GM18867 (cell line): ENCODE measurements around the gene COL23A1.
"Not testable (repeated sequence)": the region's sequence is repeated elsewhere in the genome, so short reads cannot be mapped to it uniquely, and the experiment has no call there.

Source experiments
- ATAC-seq: cut with Tn5 transposase; IDR thresholded peaks from one replicate; pipeline ENCODE4 v1.9.1; 2021; ENCODE audit warnings: mild to moderate bottlenecking, moderate library complexity; ENCODE audit not compliant: unreplicated experiment

Gene COL23A1

DNA sequence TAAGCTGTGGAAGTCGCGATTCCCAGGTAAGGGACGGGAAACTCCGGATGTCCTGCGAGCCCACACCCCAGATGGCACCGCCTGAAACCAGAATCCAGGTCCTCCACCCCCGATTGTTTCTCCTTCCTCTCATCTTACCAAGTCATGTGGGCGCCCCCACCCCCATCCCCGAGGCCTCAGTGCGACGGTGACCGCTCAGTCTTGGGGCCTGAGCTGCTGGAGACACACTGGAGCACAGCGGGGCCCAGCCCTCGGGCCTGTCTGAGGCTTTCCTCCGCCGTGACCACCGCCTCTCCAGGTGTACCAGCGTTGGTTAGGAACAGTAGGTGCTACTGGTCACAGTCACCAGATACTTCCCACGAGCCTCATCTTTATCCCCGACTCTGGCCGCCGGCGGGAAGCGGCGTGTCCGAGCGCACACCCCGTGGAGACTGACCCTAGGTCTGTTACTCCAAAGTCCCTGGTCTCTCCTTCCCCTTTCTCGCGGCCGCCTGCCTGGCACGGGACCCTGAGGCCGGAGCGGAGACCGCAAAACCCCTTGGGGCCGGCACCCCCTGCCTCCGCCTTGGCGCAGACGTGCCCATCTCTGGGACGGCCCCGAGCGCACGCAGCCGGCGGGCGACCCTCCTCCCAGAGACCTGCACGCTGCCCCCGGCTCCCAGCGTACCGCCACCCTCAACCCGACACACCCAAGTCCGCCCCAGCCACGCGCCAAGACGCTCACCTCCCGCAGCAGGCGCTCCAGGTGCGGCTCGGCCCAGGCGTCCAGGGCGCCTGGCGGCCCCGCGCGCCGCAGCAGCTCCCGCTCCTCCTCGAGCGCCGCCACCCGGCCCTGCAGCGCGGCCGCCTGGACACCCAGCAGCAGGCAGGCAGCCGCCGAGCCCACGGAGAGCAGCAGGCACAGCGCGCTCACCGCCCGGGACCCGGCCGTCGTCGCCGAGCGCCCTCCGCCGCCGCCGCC is 733 bp downstream of the COL23A1 start:
- no peak for ATAC-seq

- no peak for ATAC-seq
Measured at GRCh38 chr5:178588769-178589168, 1.4 kb downstream of the COL23A1 start.

DNA sequence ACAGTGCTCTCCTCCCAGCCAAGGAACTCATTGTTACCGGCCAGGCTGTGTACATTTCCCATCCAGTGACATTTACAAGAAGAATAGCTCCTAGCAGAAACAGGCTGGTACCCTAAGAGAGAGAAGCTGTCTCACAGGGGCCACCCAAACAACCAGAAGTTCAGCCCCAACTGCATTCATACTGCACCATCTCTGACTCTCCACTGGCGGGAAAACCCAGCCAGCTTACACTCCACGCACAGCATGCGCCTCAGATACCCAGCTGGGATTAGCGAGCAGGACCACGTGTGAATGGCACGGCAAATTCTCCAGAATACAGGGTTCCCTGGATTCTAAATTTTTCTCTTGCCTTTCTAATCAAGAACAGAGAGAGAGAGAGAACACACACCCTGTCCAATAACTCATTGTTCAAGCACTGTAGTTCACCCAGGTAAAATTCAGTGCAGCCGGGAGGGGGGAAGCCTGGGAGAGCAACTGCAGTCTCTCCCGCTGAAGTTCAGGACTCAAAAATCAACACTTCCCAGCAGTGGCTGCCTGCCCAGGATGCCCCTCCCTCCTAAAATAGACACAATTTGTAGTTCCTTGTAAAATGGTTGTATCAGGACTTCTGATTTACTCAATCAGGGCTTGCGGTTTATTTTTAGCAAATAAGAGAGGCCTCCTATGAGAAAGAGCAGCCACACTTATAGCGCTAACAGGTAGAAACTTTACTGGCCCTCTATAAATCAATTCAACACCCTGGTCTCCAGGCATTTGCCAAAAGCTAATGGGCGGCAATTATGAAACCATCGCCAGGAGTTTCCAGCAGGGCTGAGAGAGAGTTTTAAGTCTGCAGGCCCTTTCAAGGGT is 2.2 kb downstream of the COL23A1 start:
- ATAC-seq: no peak

DNA sequence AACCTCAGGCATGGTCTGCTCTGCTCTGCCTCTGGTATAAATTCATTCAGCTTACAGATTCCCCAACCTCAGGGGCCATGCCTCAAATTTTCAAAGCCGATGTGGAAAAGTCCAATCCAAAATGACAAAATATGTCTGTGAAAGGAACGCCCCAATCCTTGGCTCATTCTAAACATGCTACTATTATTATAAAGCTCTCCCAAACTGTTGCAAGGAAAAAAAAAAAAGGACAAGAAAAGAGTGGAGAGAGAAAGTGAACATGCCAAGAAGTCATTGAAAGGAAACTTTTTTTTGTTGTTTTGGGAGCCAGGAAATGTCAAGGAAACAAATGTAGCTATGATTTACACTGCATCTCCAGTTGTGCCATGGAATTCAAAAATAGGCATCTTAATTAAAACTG is 3.8 kb downstream of the COL23A1 start:
- no peak for ATAC-seq

DNA sequence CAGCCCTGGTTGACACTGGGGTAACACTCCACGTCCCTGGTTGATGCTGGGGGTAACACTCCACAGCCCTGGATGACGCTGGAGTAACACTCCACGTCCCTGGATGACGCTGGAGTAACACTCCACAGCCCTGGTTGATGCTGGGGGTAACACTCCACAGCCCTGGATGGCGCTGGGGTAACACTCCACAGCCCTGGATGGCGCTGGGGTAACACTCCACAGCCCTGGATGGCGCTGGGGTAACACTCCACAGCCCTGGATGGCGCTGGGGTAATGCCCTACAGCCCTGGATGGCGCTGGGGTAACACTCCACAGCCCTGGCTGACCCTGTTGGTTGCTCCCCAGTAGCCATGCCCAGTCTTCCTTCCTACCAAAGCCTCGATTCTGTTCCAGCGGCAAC is 4.8 kb downstream of the COL23A1 start:
- ATAC-seq: not testable (repeated sequence)

DNA sequence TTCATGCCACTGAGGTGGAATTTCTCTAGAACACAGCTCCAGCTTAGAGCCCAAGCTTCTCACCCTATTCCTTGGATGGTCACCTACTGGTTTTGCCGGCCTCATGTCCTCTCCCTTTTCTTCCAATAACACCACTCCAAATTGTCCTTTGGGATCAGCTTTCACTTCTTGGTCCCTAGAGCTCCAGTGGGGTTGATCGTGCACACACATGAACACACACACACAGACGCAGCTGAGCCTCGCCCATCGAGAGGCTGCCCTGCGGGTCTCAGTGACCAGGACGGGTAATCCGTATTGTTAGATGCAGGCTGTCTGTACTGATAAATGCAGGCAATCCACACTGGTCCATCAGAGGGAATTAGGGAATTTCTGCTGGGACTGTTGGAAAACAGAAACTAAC is 6.9 kb downstream of the COL23A1 start:
- ATAC-seq: no peak

- ATAC-seq: no peak
Measured at GRCh38 chr5:178582291-178582690, 7.9 kb downstream of the COL23A1 start.

GRCh38 chr5:178581621-178582020 is 8.6 kb downstream of the COL23A1 start:
- no peak for ATAC-seq

DNA sequence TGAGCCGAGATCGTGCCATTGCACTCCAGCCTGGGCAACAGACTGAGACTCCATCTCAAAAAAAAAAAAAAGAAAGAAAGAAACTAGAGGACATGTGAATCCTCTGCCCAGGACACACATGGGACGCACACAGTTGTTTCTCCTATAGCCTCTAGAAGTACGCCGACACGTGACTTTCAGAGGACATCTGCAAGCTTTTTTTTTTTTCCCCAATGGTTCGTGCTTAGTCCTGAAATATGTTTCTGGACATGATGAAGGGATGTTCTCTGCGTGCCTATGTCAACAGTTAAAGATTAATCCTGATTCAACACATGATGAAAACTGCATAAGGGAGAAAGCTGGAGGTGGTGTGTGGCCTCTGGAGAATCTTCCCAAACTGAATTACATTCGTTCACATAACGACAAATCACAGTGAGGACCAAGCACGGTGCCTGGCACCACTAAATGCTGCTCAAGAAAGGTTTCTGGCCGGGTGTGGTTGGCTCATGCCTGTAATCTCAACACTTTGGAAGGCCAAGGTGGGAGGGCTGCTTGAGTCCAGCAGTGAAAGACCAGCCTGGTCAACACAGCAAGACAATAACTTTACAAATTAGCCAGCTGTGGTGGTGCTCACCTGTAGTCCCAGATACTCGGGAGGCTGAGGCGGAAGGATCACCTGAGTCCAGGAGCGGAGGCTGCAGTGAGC is 9.8 kb downstream of the COL23A1 start:
- no peak for ATAC-seq

DNA sequence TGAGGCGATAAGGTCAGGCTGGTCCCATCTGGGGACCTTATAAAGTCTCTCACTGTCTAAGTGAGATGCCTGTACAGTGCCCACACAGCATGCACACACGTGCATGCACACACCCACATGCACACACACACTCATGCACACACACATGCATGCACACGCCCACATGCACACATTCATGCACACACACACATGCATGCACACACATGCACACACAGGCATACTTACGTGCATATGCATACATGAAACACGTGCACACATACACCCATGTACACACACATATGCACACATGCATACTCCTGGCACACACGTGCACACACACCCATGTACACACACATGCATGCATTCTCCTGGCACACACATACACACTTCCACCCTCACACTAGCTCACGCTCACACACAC is 12.2 kb downstream of the COL23A1 start:
- no peak for ATAC-seq

DNA sequence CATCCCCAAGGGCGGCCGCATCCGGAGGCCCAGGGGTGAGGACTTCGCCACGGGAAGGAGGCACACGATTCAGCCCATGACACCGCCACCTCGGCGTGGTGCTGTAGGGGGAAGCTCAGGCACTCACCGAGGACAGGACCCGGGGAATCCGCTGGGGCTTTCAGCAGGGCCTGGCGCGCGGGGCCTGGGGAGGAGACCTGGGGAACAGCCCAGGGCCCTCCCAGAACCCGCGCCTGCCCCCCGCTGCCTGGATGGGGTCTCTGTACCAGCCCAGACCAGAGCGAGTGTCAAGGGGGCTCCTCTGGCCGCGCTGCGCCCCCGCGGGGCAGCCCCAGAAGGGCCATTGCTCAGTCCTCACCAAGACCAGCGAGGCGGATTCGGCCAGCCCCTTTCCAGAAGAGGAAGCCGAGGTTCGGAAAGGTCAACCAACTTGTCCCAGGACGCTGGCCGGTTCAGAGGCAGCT is 12.8 kb downstream of the COL23A1 start:
- no peak for ATAC-seq

DNA sequence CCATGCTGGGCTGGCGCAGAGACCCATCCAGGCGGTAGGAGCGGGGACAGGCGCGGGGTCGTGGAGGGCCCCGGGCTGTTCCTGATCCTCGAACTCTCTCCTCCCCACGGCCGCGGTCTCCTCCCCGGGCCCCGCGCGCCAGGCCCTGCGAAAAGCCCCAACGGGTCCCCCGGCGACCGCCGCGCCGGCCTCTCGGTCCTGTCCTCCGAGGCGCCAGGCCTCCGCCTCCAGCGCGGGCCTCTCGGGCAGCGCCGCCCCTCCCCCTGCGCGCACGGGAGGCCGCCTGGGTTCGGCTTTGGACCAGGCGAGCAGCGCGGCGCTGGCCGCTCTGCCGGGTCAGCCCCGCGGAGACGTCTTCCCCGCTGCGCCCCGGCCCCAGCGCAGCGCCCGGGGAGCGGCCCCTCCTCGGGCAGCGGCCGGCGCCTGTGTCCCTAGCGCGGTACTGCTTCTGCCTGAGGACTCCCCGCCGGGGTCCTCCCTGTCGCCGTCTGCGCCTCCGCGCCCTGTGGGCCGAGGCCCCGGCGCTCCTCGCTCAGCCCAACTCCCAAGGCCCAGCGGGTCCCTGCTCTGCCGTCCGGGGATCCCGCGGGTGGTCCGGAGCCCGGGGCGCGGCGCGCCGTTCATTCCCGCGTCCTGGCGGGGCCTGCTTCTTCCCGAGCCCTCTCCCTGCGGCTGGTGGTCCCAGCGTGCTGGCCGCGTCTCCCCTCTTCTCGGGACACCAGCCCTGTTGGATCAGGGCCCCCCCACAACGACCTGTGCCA is 13.4 kb downstream of the COL23A1 start:
- ATAC-seq: no peak

DNA sequence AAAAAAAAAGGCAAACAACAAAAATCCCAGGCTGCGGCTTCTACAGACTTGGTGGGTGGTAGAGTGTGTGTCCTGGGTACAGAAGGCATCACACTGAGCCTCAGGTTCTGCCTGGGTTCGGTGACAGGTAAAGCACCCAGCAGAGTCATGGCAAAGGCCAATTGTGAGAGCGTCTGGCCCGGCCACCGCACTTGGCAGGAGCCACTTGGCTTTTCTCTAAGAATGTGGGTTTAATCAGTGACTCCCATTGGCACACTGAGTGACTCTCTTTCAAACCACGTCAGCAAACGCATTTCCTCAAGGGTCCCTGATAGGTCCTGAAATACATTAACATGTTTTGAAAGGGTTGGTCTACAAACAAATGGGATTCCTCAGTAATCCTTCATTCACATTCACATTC is 17.0 kb downstream of the COL23A1 start:
- no peak for ATAC-seq

DNA sequence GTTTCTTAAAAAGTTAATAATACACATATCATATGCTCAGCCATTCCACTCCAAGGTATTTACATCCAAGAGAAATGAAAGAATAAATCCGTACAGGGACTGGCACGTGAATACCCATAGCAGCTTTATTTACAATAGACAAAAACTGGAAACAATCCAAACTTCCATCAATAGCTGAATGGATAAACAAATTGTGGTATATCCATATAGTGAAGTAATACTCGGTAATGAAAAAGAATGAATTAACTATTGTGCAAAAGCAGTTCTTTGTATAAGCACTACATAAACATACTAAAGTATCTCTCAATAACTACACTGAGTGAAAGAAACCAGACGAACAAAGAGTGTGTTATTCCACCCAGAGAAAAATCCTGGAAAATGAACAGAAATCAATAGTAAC is 17.6 kb downstream of the COL23A1 start:
- no peak for ATAC-seq

DNA sequence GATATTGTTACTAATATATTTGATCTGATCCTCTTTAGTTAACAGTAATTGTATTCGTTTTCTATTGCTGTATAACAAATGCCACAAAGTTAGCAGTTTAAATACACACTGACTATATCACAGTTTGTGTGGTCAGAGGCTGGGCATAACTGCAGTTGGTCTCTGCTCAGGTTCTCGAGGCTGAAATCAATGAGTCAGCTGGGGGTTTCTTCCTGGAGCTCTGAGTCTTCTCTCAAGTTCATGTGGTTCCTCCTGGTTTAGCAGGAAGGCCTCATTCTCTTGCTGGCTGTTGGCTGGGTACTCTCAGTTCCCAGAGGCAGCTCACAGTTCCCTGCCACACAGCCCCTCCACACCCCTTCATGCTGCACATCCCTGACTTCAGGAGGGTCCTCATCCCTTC is 20.7 kb downstream of the COL23A1 start:
- ATAC-seq: no peak

DNA sequence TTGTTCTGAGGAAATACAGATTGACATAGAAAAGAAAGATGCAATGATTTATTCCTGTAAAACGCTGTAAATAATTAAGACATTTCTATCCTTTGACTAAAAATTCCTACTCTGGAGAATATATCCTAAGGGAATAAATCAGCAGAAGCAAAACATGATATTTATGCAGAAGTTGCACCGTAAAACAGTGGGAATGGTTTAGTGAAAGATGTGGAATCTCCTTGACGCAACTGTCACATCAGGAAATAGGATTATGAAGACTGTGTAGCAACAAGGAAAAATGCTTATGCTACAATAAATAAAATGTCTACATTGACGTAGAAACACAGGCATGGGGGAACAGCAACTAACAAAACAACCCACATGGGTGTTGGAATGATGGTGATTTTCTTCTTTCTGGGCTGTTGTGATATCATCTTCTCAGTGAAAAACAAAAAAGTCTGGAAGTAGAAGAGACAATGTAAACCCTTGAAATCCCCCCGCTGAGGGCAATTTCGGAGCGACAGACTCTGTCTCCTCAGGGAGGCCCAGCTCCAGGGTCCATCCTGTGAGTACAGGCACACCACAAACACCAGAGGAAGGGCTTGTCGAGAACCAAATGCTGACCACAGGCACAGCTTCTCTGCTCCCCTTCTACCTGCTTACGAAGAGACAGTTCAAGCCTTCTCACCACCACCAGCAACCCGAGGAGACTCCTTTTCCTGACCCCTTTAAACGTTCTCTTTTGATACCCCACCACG is 25.2 kb downstream of the COL23A1 start:
- ATAC-seq: no peak

DNA sequence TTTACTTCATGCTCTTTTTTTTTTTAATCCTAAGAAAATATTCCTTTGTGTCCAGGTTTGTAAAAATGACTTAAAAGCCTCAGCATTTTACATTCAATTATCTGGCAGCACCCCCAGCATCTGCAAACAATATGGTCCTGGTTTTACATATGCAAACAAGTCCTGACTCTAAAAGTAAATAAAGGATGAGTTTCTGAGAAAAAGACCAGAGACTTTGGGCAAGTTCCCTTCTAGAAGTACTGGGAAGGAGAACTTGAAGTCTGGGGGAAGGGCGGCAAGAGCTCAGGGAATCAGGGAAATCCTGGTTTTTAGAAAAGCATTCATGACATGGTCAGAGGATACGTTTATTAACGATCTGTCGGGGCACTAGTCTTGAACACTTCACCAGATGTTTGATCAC is 25.8 kb downstream of the COL23A1 start:
- no peak for ATAC-seq

GRCh38 chr5:178563621-178564020 is 26.6 kb downstream of the COL23A1 start:
- no peak for ATAC-seq

DNA sequence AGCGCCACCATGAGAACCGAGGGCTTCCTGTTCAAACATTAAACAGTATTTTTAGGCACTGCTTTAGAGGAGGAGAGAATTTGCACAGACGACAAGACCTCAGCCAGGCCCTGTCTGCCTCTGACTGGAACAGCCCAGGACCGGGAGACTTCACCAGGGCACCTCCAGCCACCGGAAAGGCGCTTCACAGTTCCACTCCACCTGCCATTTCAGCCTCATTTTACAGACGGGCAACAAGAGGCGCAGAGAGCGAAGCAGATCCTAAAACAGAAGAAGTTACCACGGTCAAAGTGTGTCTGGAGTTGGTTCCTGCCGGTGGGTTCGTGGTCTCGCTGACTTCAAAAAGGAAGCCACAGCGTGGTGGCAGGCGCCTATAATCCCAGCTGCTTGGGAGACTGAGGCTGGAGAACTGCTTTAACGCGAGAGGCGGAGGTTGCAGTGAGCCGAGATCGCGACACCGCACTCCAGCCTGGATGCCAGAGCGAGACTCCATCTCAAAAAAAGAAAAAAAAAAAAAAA is 28.4 kb downstream of the COL23A1 start:
- no peak for ATAC-seq

- ATAC-seq: no peak
Measured at GRCh38 chr5:178560911-178561310, 29.3 kb downstream of the COL23A1 start.
